Activated CD4-positive, CD25-positive, alpha-beta regulatory T cell treated with anti-CD3 and anti-CD28 coated beads, Interleukin-2, amount 50 U/mL, for 16 hours (primary cell): Measurements from ENCODE around the gene LRP2.
"Not testable (repeated sequence)": the region's sequence is repeated elsewhere in the genome, so short reads cannot be mapped to it uniquely, and the experiment has no call there.

Experiments
- DNase-seq: peaks from one replicate; pipeline ENCODE4 v3.0.0-alpha.2; 2020; ENCODE audit warnings: low read depth, low spot score

LRP2 gene

GRCh38 chr2:169362118-169362893 is at the start of gene LRP2:
TSS of gene LRP2 (minus strand) at chr2:169362534. CDS start at chr2:169362399, 135 bp downstream.
- no peak for DNase-seq

GRCh38 chr2:169406891-169407290 is 44.6 kb upstream of the LRP2 start:
- no peak for DNase-seq

DNA sequence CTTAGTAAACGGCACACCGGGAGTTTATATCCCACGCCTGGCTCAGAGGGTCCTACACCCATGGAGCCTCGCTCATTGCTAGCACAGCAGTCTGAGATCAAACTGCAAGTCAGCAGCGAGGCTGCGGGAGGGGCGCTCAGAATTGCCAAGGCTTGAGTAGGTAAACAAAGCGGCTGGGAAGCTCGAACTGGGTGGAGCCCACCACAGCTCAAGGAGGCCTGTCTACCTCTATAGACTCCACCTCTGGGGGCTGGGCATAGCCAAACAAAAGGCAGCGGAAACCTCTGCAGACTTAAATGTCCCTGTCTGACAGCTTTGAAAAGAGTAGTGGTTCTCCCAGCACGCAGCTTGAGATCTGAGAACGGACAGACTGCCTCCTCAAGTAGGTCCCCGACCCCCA is 37.2 kb upstream of the LRP2 start:
- not testable (repeated sequence) for DNase-seq

GRCh38 chr2:169397697-169398096 is 35.4 kb upstream of the LRP2 start:
- no peak for DNase-seq

DNA sequence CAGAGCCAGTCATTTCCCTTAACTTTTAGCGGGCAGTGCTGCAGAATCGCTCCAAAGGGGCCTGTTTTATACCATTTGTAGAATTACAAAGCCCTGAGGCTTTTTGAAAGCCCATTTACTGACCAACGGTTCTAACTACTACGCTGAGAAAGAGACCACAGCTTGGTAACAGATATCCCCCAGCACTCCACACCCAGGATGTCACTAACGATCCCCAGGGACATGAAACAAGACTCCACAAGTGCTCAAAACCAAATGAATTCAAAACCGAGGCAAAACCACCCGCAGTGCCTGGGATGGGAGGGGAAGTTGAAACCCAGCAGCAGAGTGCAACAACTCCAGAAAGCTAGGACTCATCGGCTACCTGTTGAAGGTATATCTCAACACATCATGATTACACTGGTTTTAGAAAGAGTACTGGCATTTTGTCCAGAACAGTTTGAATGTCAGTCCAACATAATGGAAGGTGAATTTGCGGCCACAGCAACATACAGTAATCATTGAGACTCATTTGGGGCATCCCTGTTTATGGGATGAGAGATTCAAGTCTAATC is 33.6 kb upstream of the LRP2 start:
- no peak for DNase-seq

DNA sequence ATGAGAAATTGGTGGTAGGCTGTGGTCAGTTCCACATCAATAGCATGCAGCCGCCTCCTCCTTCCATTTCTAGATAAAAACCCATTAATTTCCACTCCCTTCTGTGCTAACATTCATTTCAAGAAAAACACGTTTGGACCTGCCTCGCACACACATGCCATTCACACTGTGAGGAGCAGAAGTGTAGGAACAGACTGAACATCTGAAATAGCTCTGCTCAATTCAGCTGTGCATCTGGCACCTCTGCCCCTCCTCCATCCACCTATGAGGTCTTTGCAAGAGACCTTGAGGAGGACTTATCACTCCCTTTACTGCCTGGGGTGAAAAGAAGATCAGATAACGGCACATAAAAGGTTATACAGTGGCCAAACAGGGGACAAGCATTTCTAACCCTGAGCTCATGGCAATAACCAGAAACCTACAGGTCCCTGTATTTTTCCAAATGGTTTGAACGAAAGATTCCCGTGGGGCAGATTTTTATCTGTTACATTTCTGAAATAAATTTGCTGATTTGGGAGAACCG is 30.8 kb upstream of the LRP2 start:
- no peak for DNase-seq

DNA sequence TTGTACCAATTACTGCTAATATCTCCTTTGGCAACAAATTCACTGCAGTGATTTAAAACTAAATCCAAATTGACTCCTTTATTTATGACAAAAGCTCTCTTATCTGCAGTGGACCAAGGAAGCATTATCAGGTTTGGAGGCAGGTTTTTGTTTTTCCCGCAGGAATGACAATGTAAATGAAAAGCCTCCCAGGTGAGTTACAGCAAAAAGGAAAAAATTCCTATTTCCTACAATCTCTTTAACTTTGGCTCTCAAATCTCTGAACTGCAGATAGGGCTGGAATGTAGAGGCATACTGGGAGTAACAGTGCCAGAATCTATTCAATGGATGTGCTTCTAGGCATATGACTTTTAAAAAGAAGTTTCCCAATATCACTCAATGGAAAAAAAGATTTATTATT is 28.9 kb upstream of the LRP2 start:
- no peak for DNase-seq

DNA sequence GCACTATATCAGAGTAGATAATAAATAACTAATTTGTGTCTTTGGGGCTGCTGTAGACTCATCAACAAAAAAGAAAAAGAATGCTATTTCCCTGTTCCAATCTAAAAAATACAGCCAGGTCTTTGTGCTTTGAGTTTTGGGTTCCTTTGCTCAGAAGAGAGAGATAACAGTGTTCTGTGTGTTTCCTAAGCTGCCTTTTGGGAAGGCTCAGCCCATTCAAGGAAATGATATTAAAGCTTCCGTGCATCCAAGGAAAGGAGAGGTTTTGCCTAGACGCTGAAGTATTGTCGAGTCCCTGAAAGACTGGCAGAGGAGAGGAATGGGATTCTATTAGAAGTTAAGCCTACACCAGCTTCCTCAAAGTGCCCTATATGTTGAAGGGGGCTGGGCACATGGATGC is 25.8 kb upstream of the LRP2 start:
- no peak for DNase-seq

DNA sequence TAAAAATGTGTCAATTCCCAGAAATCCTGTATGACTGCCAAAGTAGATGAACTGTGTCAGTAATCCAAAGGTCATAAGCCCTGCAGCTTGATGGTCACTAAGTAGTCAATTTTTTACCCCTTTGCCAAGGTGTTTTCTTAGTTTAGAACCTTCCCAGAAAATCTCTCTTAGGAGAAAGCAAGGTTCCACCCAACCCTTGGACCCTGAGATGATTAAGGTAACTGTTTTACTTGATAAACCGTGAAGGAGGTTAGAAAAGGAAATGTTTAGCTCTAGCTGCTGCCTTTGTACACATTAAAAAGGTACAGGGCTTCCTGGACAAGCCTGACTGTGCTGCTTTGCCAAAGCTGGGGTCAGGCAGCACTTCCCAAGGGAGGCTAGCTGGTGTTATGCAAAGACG is 24.4 kb upstream of the LRP2 start:
- no peak for DNase-seq

- DNase-seq = no peak
Measured at GRCh38 chr2:169384816-169385215, 22.5 kb upstream of the LRP2 start.

DNA sequence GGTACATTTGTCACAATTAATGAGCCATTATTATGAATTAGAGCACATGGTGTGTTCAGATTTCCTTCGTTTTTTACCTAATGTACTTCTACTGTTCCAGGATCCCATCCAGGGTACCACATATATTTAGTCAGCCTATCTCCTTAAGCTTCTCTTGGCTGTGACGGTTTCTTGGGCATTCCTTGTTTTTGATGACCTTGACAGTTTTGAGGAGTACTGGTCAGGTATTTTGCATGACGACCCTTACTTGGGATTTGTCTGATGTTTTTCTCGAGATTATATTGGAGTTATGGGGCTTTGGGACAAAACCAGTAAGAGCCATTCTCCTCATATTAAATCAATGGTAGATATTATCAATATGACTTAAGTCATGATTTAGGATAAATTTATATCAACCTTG is 10.2 kb upstream of the LRP2 start:
- no peak for DNase-seq

GRCh38 chr2:169366066-169366465 is 3.7 kb upstream of the LRP2 start:
- DNase-seq = no peak

- DNase-seq = no peak
Measured at GRCh38 chr2:169365029-169365480, 2.7 kb upstream of the LRP2 start.

GRCh38 chr2:169363560-169364150 is 1.3 kb upstream of the LRP2 start:
- no peak for DNase-seq

- DNase-seq = no peak
Measured at GRCh38 chr2:169362894-169363559, 693 bp upstream of the LRP2 start.

DNA sequence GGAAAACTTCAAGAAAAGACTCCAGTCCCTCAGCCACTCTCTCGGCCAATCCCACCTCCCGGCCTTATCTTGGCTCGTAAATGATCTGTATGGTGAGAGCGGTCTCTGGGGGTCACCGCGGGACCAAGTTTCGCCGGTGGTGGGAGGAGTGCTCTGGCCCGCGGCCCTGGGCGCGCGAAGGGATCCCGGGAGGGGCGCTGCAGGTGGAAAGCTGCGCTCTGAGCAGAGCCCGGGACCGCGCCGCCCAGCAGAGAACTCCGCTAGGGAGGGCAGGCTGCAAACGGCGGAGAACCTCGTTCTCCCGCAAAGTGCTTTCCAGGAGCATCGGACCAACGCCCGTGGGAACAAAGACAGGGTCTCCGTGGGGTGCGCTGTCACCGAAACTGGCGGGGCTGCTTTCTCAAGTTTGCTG is 622 bp downstream of the LRP2 start:
- no peak for DNase-seq

DNA sequence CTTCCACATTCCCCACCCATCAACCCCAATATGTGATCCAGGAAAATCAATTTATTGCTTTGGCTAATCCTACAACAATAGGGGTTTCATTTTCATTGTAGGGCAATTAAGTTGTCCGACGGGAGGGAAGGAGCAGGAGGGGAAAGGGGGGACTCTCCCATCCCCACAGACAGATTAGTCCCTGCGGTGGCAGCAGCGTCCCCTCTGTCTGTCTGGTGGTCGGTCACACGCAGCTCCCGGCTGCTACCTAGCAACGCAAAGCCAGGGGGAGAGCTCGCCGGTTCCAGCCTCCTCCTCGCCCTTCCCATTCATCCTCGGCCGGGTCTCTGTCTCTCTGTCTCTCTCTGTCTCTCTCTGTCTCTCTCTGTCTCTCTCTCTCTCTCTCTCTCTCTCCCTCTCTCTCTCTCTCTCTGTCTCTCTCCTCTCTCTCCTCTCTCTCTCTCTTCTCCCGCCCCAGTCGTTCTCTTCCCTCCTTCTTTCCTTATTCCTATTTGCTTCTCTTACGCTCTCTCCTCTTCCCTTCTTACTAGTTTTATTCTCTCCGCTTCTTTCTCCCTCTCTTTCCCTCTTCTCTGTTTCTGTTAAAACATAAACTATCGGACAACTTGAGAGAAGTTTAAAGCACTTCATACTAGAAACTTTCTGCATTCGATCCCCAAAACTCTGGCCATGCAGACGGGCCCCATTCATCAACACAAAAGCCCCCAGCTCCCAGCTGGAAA is 1.2 kb downstream of the LRP2 start:
- DNase-seq = no peak

DNA sequence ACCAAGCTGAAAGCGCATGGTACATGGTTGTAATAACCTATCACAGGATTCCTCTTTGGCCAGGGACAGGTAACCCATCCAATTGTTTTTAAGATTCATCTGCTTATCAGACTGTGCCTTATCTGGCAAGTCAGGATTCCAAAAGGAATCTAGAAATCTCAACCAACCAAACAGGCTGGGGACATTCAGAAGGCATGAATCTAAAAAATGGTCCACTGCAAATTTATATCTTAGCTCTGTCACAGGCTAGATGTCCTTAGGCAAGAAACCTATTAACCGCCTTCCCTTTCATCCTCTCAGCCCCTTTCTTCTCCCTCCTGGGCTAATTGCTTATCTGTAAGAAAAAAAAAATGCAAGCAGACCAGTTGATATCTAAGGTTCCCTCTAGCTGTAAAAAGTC is 4.3 kb downstream of the LRP2 start:
- no peak for DNase-seq

GRCh38 chr2:169354244-169354643 is 8.1 kb downstream of the LRP2 start:
- no peak for DNase-seq

DNA sequence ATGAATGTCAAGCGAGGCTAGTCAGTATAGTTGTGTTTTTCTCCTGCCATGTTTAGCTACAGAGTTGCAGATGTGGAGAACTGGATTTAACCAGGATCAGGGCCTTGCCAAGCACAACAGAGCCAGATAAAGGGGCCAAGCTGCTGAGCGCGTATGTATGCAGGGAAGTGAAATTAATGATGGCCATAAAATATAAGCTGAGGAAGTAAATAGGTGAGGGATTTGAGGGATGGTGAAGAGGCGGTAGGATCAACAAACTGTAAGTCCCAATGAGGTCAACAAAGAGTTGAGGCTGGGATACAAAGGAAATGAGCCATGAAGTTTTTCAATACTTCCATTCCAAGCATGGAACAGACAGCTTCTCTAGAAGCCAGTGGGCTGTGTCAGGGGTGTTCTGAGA is 10.6 kb downstream of the LRP2 start:
- DNase-seq = no peak

DNA sequence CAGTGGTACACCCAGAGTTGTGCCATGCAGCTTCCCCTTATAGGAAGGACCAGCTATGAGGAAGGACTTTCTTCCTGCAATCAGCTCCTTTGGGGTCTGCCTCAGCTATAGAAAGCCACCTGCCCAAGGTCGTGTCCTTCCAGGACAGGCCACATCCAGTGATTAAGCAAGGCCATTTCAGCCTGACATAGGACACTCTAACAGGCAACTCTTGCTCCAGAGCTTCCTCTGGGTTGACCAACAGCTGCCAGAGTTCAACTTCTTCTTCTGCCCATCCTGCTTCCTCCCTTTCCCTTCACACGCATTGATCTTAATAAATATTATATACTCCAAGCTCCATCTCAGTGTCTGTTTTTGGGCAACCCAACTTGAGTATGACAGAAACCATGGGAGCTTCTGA is 12.8 kb downstream of the LRP2 start:
- no peak for DNase-seq
